ENCODE results near the gene SPTBN4.
"Not testable (repeated sequence)": the region's sequence is repeated elsewhere in the genome, so short reads cannot be mapped to it uniquely, and the experiment has no call there.

The SPTBN4 gene

GRCh38 chr19:40452016-40452415, 14.8 kb upstream of the SPTBN4 start:
- Mint-ChIP-seq H3K36me3 (no peaks in the 10 kb centered on the region), H3K27ac (no peak overlapping the region), H3K4me1 (no peaks in the 10 kb centered on the region), H3K4me3 (no peak overlapping the region), H3K9me3 (no peaks in the 10 kb centered on the region), H3K27me3 (no peaks in the 10 kb centered on the region)

GRCh38 chr19:40453151-40453735, 13.6 kb upstream of the SPTBN4 start:
- Mint-ChIP-seq H3K4me3 (no peak overlapping the region), H3K4me1 (no peaks in the 10 kb centered on the region), H3K9me3 (no peaks in the 10 kb centered on the region), H3K27ac (no peak overlapping the region), H3K27me3 (no peaks in the 10 kb centered on the region), H3K36me3 (no peaks in the 10 kb centered on the region)

GRCh38 chr19:40453943-40454342, 12.9 kb upstream of the SPTBN4 start:
- not testable (repeated sequence) for H3K4me3 Mint-ChIP-seq, H3K9me3 Mint-ChIP-seq, H3K27ac Mint-ChIP-seq, H3K36me3 Mint-ChIP-seq, H3K4me1 Mint-ChIP-seq, H3K27me3 Mint-ChIP-seq

GRCh38 chr19:40457048-40457447, 9.8 kb upstream of the SPTBN4 start:
- H3K27me3 Mint-ChIP-seq = no peaks in the 10 kb centered on the region
- H3K36me3 Mint-ChIP-seq = no peaks in the 10 kb centered on the region
- H3K9me3 Mint-ChIP-seq = no peaks in the 10 kb centered on the region
- H3K4me1 Mint-ChIP-seq = peaks cover 3% of the 10 kb centered on the region
- H3K4me3 Mint-ChIP-seq = no peak overlapping the region
- no peak overlapping the region for H3K27ac Mint-ChIP-seq

- Mint-ChIP-seq H3K27me3 (no peaks in the 10 kb centered on the region), H3K4me1 (peaks cover 3% of the 10 kb centered on the region), H3K9me3 (no peaks in the 10 kb centered on the region), H3K27ac (no peak overlapping the region), H3K36me3 (no peaks in the 10 kb centered on the region), H3K4me3 (no peak overlapping the region)
These were observed 8.7 kb upstream of the SPTBN4 start for GRCh38 chr19:40457953-40458596.

GRCh38 chr19:40458597-40458974, 8.2 kb upstream of the SPTBN4 start:
- no peaks in the 10 kb centered on the region for H3K27me3 Mint-ChIP-seq
- H3K9me3 Mint-ChIP-seq = no peaks in the 10 kb centered on the region
- H3K36me3 Mint-ChIP-seq = no peaks in the 10 kb centered on the region
- no peak overlapping the region for H3K27ac Mint-ChIP-seq
- H3K4me3 Mint-ChIP-seq = no peak overlapping the region
- peaks cover 3% of the 10 kb centered on the region for H3K4me1 Mint-ChIP-seq

- Mint-ChIP-seq H3K4me1 (peaks cover 12% of the 10 kb centered on the region), H3K27ac (no peak overlapping the region), H3K4me3 (no peak overlapping the region), H3K27me3 (no peaks in the 10 kb centered on the region), H3K9me3 (no peaks in the 10 kb centered on the region), H3K36me3 (no peaks in the 10 kb centered on the region)
These were observed 6.6 kb upstream of the SPTBN4 start for GRCh38 chr19:40460185-40460584.

- Mint-ChIP-seq H3K4me3 (no peak overlapping the region), H3K4me1 (peaks cover 25% of the 10 kb centered on the region), H3K9me3 (no peaks in the 10 kb centered on the region), H3K36me3 (no peaks in the 10 kb centered on the region), H3K27ac (no peak overlapping the region), H3K27me3 (peaks cover 3% of the 10 kb centered on the region)
These were observed 5.1 kb upstream of the SPTBN4 start for GRCh38 chr19:40461669-40462221.

- H3K4me3 Mint-ChIP-seq, H3K36me3 Mint-ChIP-seq, H3K27me3 Mint-ChIP-seq, H3K27ac Mint-ChIP-seq, H3K9me3 Mint-ChIP-seq: not testable (repeated sequence)
- peaks cover 25% of the 10 kb centered on the region for H3K4me1 Mint-ChIP-seq
These were observed 3.2 kb upstream of the SPTBN4 start for GRCh38 chr19:40463587-40464037.

- H3K4me3 Mint-ChIP-seq = peak overlapping the region; percentile 90
- H3K36me3 Mint-ChIP-seq = no peaks in the 10 kb centered on the region
- H3K4me1 Mint-ChIP-seq = peaks cover 25% of the 10 kb centered on the region
- peaks cover 3% of the 10 kb centered on the region for H3K27me3 Mint-ChIP-seq
- no peaks in the 10 kb centered on the region for H3K9me3 Mint-ChIP-seq
- peak overlapping the region; percentile 51 for H3K27ac Mint-ChIP-seq
These were observed 2.5 kb upstream of the SPTBN4 start for GRCh38 chr19:40464059-40465024.

GRCh38 chr19:40465025-40465556, 1.7 kb upstream of the SPTBN4 start:
- Mint-ChIP-seq H3K36me3 (no peaks in the 10 kb centered on the region), H3K27ac (peak overlapping the region; percentile 96), H3K9me3 (no peaks in the 10 kb centered on the region), H3K4me1 (peaks cover 25% of the 10 kb centered on the region), H3K4me3 (peak overlapping the region; percentile 90), H3K27me3 (peaks cover 3% of the 10 kb centered on the region)

GRCh38 chr19:40465557-40466218, 1.1 kb upstream of the SPTBN4 start, which contains the start of gene BLVRB:
BLVRB (minus strand) TSS chr19:40465745; CDS start chr19:40465688, 57 bp downstream.
- Mint-ChIP-seq H3K4me1 (peaks cover 25% of the 10 kb centered on the region), H3K27me3 (peaks cover 3% of the 10 kb centered on the region), H3K36me3 (no peaks in the 10 kb centered on the region), H3K27ac (peak within 1 kb of the TSS; percentile 96), H3K4me3 (peak within 1 kb of the TSS; percentile 90), H3K9me3 (no peaks in the 10 kb centered on the region)

GRCh38 chr19:40466219-40466984, 399 bp upstream of the SPTBN4 start:
- peaks cover 25% of the 10 kb centered on the region for H3K4me1 Mint-ChIP-seq
- no peaks in the 10 kb centered on the region for H3K9me3 Mint-ChIP-seq
- H3K4me3 Mint-ChIP-seq = peak overlapping the region; percentile 90
- no peaks in the 10 kb centered on the region for H3K36me3 Mint-ChIP-seq
- H3K27me3 Mint-ChIP-seq = peaks cover 3% of the 10 kb centered on the region
- peak overlapping the region; percentile 96 for H3K27ac Mint-ChIP-seq

GRCh38 chr19:40469011-40469410, 2.2 kb downstream of the SPTBN4 start:
- Mint-ChIP-seq H3K9me3 (no peaks in the 10 kb centered on the region), H3K36me3 (no peaks in the 10 kb centered on the region), H3K4me1 (peaks cover 22% of the 10 kb centered on the region), H3K27ac (no peak overlapping the region), H3K27me3 (peaks cover 3% of the 10 kb centered on the region), H3K4me3 (no peak overlapping the region)
